Liver (tissue), 9 donors: ENCODE results near the gene LAMC2. TPM values are rescaled to one million over a fixed set of nuclear protein-coding genes. Genes with fewer than 3 reads are reported as not detected.

ENCODE experiments used
- DNase-seq: peaks from one replicate; pipeline ENCODE4 v3.0.0-alpha.2; 2017; ENCODE audit warnings: low spot score
- H3K27ac ChIP-seq, 2 donors: one replicate each; pipeline ENCODE4 v1.7.0; 2013; ENCODE audit warnings: inconsistent platforms in 2 of 2, low read length in 2 of 2, control low read depth in 1 of 2, low read depth in 1 of 2, mild to moderate bottlenecking in 1 of 2
- H3K27me3 ChIP-seq, 4 donors: one replicate each; pipeline versions ENCODE4 v1.6.1 to v1.7.0; 2013; ENCODE audit warnings: low read length in 3 of 4, inconsistent platforms in 1 of 4, mild to moderate bottlenecking in 1 of 4, moderate library complexity in 1 of 4; ENCODE audit not compliant: control insufficient read depth in 4 of 4, insufficient read depth in 4 of 4
- H3K36me3 ChIP-seq, 4 donors: one replicate each; pipeline versions ENCODE4 v1.6.1 to v1.7.0; 2013; ENCODE audit warnings: low read length in 3 of 4, mild to moderate bottlenecking in 3 of 4, low read depth in 1 of 4, moderate library complexity in 1 of 4; ENCODE audit not compliant: control insufficient read depth in 4 of 4, insufficient read depth in 3 of 4
- H3K4me1 ChIP-seq, 4 donors: one replicate each; pipeline versions ENCODE4 v1.6.1 to v1.7.0; 2013; ENCODE audit warnings: low read length in 3 of 4, mild to moderate bottlenecking in 3 of 4, moderate library complexity in 1 of 4; ENCODE audit not compliant: control insufficient read depth in 4 of 4, insufficient read depth in 4 of 4
- H3K4me3 ChIP-seq, 3 donors: one replicate each; pipeline versions ENCODE4 v1.6.1 to v1.7.0; 2013; ENCODE audit warnings: low read length in 3 of 3, control low read depth in 1 of 3, low read depth in 1 of 3, mild to moderate bottlenecking in 1 of 3
- H3K9ac ChIP-seq, 2 donors: one replicate each; pipeline ENCODE4 v1.7.0; 2013; ENCODE audit warnings: low read length in 2 of 2, mild to moderate bottlenecking in 2 of 2, moderate library complexity in 2 of 2, control low read depth in 1 of 2, low read depth in 1 of 2
- H3K9me3 ChIP-seq, 4 donors: one replicate each; pipeline versions ENCODE4 v1.6.1 to v1.7.0; 2013; ENCODE audit warnings: low read length in 3 of 4; ENCODE audit not compliant: control insufficient read depth in 4 of 4
- EGR1 ChIP-seq, 2 donors: IDR thresholded peaks; 2 replicates each; pipeline ENCODE4 v1.6.1; 2016 to 2018; ENCODE audit warnings: antibody characterized with exemption in 2 of 2, low read depth in 2 of 2
- FOXA1 ChIP-seq: IDR thresholded peaks from 2 replicates; pipeline ENCODE4 v1.6.1; 2016; ENCODE audit warnings: antibody characterized with exemption
- GABPA ChIP-seq, 2 donors: IDR thresholded peaks in 1 of 2; conservative IDR thresholded peaks in 1 of 2; 2 replicates each; pipeline ENCODE4 v1.6.1; 2016; ENCODE audit warnings: antibody characterized with exemption in 2 of 2, mild to moderate bottlenecking in 1 of 2, moderate library complexity in 1 of 2
- HNF4G ChIP-seq: IDR thresholded peaks from 2 replicates; pipeline ENCODE4 v1.6.1; 2016; ENCODE audit warnings: antibody characterized with exemption
- JUND ChIP-seq, 2 donors: IDR thresholded peaks; 2 replicates each; pipeline ENCODE4 v1.6.1; 2016; ENCODE audit warnings: antibody characterized with exemption in 2 of 2
- NR2F2 ChIP-seq: IDR thresholded peaks from 2 replicates; pipeline ENCODE4 v1.6.1; 2016; ENCODE audit warnings: antibody characterized with exemption
- RAD21 ChIP-seq, 2 donors: IDR thresholded peaks; 2 replicates each; pipeline ENCODE4 v1.6.1; 2016; ENCODE audit warnings: antibody characterized with exemption in 2 of 2, mild to moderate bottlenecking in 2 of 2
- WGBS: extraction: QIAGEN DNeasy Blood & Tissue Kit; methylation state at CpG from one replicate; pipeline ENCODE4 v1.1.7; 2013; 5-methylcytosine and 5-hydroxymethylcytosine counted together
- polyA plus RNA-seq, 2 donors: library from polyadenylated mRNA; stranded (reverse) in 1 of 2; unstranded in 1 of 2; fragments of 200-250 nt in 1 of 2; fragments of >200 nt in 1 of 2; fragmentation: Nextera tagmentation in 1 of 2; extraction: Ambion mirVana in 1 of 2; gene quantifications; one replicate each; pipeline versions ENCODE4 v1.2.1 to v1.2.3, GENCODE V29; 2013 to 2015
- total RNA-seq, 2 donors: library from RNA; depleted of rRNA; stranded (reverse); fragments of >200 nt; gene quantifications; one replicate each; pipeline ENCODE4 v1.2.3, GENCODE V29; 2014
- TF ChIP-seq, protein P1 (sequence below): IDR thresholded peaks from 2 replicates; pipeline ENCODE4 v1.6.1; 2016; ENCODE audit warnings: antibody characterized with exemption, mild to moderate bottlenecking
- TF ChIP-seq, protein P2 (sequence below): fragments of 150-350 bp; IDR thresholded peaks from 2 replicates; pipeline ENCODE4 v1.5.1; 2017; ENCODE audit warnings: improper control_type of control experiment, low read depth, low read length; ENCODE audit not compliant: missing input control
- TF ChIP-seq, protein P3 (sequence below): IDR thresholded peaks from 2 replicates; pipeline ENCODE4 v1.6.1; 2016; ENCODE audit warnings: antibody characterized with exemption
- TF ChIP-seq, protein P4 (sequence below): IDR thresholded peaks from 2 replicates; pipeline ENCODE4 v1.6.1; 2016; ENCODE audit warnings: antibody characterized with exemption
- donor health status: healthy.
- donor health status: healthy.
- donor health status: healthy.
- donor health status: healthy.
- donor health status: healthy.

The LAMC2 gene
- total and polyA plus RNA-seq, 4 donors: 0.05 to 0.42 (median 0.16) TPM

DNA sequence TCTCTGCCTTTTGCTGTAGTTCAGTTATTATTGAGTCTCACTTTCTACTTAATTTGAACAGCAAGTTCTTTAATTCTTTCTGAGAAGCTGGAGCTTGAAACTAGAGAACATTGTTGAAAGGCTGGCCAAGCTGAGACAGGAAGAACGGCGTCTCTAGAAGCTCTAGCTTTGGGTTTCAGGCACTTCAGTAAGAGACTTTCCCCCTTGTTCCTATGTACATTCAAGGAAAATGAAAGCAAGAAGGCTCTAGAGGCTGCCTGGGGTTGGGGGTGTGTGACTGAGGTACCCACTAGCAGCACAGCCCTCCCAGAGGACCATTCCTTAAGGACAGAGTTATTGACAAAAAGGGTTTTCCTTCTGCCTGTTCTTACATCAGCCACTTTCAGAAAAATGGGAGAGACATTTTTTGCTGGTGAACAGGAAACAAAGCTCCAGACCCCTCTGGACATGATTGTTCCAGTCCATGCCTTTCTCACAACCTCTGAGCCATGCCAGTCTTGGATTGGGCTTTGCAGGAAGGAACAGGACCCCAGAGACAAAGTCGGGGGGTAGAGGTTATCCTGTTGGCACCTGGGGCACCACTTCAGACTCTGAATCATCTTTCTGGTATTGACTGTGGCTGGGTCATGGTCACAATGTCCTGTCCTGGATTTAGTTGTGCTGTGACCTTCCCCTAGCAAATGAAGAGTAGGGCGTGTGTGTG lies 63.1 kb downstream of the LAMC2 start (continued):
- no peak for TF ChIP-seq GABPA (IDR thresholded peaks at IDR 0.05 in 1 of 2, conservative IDR thresholded peaks at IDR 0.05 in 1 of 2)
- TF ChIP-seq RAD21 (IDR thresholded peaks at IDR 0.05): no peak
- TF ChIP-seq, protein P1, sequence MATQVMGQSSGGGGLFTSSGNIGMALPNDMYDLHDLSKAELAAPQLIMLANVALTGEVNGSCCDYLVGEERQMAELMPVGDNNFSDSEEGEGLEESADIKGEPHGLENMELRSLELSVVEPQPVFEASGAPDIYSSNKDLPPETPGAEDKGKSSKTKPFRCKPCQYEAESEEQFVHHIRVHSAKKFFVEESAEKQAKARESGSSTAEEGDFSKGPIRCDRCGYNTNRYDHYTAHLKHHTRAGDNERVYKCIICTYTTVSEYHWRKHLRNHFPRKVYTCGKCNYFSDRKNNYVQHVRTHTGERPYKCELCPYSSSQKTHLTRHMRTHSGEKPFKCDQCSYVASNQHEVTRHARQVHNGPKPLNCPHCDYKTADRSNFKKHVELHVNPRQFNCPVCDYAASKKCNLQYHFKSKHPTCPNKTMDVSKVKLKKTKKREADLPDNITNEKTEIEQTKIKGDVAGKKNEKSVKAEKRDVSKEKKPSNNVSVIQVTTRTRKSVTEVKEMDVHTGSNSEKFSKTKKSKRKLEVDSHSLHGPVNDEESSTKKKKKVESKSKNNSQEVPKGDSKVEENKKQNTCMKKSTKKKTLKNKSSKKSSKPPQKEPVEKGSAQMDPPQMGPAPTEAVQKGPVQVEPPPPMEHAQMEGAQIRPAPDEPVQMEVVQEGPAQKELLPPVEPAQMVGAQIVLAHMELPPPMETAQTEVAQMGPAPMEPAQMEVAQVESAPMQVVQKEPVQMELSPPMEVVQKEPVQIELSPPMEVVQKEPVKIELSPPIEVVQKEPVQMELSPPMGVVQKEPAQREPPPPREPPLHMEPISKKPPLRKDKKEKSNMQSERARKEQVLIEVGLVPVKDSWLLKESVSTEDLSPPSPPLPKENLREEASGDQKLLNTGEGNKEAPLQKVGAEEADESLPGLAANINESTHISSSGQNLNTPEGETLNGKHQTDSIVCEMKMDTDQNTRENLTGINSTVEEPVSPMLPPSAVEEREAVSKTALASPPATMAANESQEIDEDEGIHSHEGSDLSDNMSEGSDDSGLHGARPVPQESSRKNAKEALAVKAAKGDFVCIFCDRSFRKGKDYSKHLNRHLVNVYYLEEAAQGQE: no peak

DNA sequence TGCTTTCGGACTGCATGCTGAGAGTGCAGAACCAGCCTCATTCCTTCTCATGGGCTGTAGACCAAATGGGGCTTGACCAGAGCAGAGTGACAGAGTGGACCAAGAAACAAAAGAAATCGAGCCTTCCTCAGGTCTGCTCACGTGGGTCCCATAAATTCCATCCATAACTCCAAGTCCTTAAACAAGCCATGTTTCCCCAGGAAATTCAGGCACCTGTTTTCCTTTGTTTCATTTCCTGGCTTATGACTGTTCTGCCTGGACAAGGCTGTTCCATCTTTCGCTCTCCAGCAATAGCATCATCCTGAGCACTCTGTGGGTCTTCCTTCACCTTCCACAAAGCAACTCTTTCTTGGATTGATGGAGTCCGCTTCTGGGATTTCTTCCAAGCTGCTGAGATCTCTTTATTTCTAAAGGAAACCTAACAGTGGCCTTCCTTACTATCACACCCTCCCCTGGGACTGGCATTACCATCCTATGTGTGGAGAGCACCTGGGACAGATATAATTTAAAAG lies 63.9 kb downstream of the LAMC2 start:
- no peak overlapping the region for H3K27ac ChIP-seq
- no peak for DNase-seq
- H3K27me3 ChIP-seq: peaks cover 0 to 3% (median 0%) of the 10 kb centered on the region in 4 donors
- WGBS: 80% methylated on average over 5 of the region's 5 CpGs
- H3K9me3 ChIP-seq: peaks cover 0 to 7% (median 0%) of the 10 kb centered on the region in 4 donors
- no peaks in the 10 kb centered on the region for H3K36me3 ChIP-seq
- no peak for TF ChIP-seq HNF4G
- TF ChIP-seq NR2F2: no peak
- no peak for TF ChIP-seq EGR1 (IDR thresholded peaks at IDR 0.05; ENCODE audit: low read depth in 2 of 2)
- TF ChIP-seq GABPA (IDR thresholded peaks at IDR 0.05 in 1 of 2, conservative IDR thresholded peaks at IDR 0.05 in 1 of 2): no peak
- TF ChIP-seq JUND (IDR thresholded peaks at IDR 0.05): no peak
- TF ChIP-seq FOXA1: no peak
- TF ChIP-seq, protein P2, sequence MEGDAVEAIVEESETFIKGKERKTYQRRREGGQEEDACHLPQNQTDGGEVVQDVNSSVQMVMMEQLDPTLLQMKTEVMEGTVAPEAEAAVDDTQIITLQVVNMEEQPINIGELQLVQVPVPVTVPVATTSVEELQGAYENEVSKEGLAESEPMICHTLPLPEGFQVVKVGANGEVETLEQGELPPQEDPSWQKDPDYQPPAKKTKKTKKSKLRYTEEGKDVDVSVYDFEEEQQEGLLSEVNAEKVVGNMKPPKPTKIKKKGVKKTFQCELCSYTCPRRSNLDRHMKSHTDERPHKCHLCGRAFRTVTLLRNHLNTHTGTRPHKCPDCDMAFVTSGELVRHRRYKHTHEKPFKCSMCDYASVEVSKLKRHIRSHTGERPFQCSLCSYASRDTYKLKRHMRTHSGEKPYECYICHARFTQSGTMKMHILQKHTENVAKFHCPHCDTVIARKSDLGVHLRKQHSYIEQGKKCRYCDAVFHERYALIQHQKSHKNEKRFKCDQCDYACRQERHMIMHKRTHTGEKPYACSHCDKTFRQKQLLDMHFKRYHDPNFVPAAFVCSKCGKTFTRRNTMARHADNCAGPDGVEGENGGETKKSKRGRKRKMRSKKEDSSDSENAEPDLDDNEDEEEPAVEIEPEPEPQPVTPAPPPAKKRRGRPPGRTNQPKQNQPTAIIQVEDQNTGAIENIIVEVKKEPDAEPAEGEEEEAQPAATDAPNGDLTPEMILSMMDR: no peak
- TF ChIP-seq, protein P3, sequence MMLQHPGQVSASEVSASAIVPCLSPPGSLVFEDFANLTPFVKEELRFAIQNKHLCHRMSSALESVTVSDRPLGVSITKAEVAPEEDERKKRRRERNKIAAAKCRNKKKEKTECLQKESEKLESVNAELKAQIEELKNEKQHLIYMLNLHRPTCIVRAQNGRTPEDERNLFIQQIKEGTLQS: no peak
- TF ChIP-seq, protein P4, sequence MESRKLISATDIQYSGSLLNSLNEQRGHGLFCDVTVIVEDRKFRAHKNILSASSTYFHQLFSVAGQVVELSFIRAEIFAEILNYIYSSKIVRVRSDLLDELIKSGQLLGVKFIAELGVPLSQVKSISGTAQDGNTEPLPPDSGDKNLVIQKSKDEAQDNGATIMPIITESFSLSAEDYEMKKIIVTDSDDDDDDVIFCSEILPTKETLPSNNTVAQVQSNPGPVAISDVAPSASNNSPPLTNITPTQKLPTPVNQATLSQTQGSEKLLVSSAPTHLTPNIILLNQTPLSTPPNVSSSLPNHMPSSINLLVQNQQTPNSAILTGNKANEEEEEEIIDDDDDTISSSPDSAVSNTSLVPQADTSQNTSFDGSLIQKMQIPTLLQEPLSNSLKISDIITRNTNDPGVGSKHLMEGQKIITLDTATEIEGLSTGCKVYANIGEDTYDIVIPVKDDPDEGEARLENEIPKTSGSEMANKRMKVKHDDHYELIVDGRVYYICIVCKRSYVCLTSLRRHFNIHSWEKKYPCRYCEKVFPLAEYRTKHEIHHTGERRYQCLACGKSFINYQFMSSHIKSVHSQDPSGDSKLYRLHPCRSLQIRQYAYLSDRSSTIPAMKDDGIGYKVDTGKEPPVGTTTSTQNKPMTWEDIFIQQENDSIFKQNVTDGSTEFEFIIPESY: no peak
- H3K4me3 ChIP-seq: no peak overlapping the region
- H3K4me1 ChIP-seq: no peaks in the 10 kb centered on the region
- no peak overlapping the region for H3K9ac ChIP-seq
